ENCODE data around the gene MCTP1.

DNA sequence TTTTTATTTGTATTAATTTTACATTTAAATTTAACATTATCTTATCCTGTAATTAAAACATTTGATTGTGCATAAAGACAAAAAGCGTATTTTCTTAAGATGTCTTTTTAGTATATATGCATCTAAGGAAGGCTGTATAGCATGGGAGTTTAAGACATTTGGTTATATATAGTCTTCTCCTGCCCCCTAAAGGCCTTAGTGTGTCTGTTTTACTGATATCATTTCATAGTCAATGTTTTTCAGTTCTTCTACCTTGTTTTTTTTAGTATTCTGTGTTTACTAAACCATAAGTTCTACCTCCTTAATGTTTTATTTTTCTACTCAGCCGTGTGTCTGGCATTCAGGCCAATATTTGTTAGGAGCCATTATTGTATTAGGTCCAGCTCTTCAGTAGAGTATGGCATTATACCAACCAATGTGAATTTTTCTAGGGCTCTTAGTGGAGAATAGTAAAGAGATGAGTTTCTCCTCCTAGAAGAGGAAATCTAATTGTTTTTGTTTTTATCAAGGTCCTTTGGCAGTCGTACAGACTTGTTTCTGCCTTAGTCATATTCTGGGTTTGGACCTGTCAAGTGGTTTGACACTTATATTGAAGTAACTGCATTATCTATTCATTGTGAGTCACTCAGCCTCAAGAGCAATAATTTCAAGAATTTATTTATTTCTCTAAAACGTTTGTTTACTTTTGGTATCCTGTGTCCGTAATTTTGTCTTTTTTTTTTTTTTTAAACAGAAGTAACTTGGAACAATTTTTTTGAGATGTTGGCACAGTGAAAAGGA lies 591.7 kb downstream of the MCTP1 start:
- TF ChIP-seq CTCF (IDR thresholded peaks at IDR 0.05), result peak in 1 of 3 experiments; percentile 33
- TF ChIP-seq POLR2AphosphoS5 (IDR thresholded peaks at IDR 0.05), result no peak
- TF ChIP-seq POLR2A (IDR thresholded peaks at IDR 0.05; ENCODE audit: low read depth), result no peak

Measured in esophagus muscularis mucosa (tissue), 3 donors.